T-helper 1 cell treated with Interleukin-12 subunit alpha and Interleukin-12 subunit beta and Interleukin-4 antibody, amounts not matched to agents 30 μg/mL and 1 μg/mL, for 36 hours (primary cell): ENCODE measurements around the gene RAMACL.

Experiments
- H3K27ac Mint-ChIP-seq: one replicate; pipeline ENCODE4 v1.8.0; 2021; ENCODE audit warnings: mild to moderate bottlenecking, mixed read lengths
- H3K27me3 Mint-ChIP-seq: one replicate; pipeline ENCODE4 v1.8.0; 2021; ENCODE audit warnings: low read depth, mixed read lengths
- H3K36me3 Mint-ChIP-seq: one replicate; pipeline ENCODE4 v1.8.0; 2021; ENCODE audit warnings: low read depth, mixed read lengths
- H3K4me1 Mint-ChIP-seq: one replicate; pipeline ENCODE4 v1.8.0; 2021; ENCODE audit warnings: low read depth, mixed read lengths
- H3K4me3 Mint-ChIP-seq: one replicate; pipeline ENCODE4 v1.8.0; 2021; ENCODE audit warnings: mild to moderate bottlenecking, moderate library complexity, mixed read lengths
- H3K9me3 Mint-ChIP-seq: one replicate; pipeline ENCODE4 v1.8.0; 2021; ENCODE audit warnings: mixed read lengths

RAMACL gene

DNA sequence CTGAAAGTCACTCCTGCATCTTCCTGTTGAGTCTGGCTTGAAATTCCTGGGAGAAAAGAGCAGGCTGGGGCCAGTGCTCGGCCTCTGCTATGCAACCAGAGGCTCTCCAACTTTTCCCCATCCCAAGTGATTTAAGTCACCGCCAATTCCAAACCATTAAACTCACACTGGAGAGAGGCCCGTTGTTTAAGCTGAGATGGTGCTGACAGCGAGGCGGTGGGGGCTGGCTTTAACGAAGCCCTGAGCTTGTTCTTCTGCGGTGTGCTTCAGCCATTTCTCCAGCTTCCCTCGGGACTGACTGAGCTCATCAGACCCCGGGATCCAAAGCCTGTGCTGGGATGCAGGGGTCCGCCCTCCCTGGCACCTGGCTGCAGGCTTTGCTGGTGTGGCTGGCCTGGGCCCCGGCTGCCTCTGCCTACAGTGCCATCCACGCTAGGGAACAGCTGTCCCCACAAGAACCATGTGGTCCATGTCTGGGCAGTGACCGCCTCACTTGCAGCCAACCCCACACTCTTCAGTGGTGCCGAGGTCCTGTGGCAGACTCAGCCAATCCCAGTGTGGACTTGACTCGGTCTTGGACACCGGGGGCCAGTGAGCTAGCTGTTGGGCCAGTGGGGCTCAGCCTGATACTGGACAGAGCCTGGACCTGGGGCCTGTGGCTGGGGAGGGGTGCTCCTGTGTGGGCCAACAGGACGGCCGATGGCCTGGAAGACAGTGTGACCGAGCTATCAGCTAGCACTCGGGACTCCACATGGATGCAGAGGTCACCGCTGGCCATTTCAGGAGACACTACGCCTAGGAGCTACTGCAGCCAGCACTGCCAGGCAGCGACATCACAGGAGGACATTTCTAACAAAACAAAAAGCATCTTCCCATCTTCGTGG is 21.2 kb downstream of the RAMACL start:
- H3K4me1 Mint-ChIP-seq, result no peaks in the 10 kb centered on the region
- no peak overlapping the region for H3K27ac Mint-ChIP-seq
- H3K27me3 Mint-ChIP-seq, result no peaks in the 10 kb centered on the region
- H3K36me3 Mint-ChIP-seq, result no peaks in the 10 kb centered on the region
- H3K4me3 Mint-ChIP-seq, result no peak overlapping the region
- no peaks in the 10 kb centered on the region for H3K9me3 Mint-ChIP-seq

DNA sequence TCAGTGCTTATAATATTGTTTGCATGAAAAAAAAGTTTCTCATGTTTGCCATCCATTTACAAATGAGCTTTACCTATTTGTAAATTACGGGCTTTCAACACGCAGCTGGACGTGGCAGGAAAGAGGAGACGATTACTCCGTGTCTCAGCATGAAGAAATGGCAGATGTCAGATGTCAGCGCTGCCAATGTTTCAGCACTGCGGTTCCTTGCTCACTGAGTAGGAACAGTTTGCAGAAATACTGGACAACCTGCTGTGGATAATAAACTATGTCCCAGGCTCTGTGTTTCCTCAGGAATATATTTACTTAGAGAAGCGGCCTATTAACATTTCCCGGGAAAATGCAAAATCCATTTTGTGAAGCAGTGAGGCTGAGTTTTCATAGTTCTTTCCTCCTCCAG is 22.7 kb downstream of the RAMACL start:
- Mint-ChIP-seq H3K9me3 (peaks cover 5% of the 10 kb centered on the region), H3K36me3 (no peaks in the 10 kb centered on the region), H3K4me1 (no peaks in the 10 kb centered on the region)

DNA sequence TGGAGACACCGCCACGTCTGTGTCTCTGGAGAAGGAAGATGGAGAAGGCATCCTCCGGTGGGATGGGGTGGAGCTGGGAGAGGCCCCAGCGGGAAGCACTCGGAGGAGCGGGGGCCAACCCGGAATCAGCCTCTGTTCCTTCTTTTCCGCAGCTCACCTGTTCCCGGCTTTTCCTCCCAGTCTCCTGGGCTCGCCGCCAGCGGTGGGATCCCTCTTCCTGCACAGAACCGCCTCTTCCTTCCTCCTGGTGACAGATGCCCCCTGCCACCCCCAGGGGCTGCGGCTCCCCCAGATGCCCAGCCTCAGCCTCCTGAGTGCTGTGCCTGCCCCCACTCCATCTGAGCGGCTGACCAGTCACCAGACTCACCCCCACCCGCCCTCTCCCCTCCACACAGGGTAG is 23.3 kb downstream of the RAMACL start:
- Mint-ChIP-seq H3K36me3 (no peaks in the 10 kb centered on the region), H3K4me1 (no peaks in the 10 kb centered on the region), H3K9me3 (peaks cover 5% of the 10 kb centered on the region), H3K27ac (no peak overlapping the region), H3K4me3 (no peak overlapping the region), H3K27me3 (no peaks in the 10 kb centered on the region)

More for the DNA sequence above, 22.7 kb downstream of the RAMACL start:
- Mint-ChIP-seq H3K4me3 (no peak overlapping the region), H3K27me3 (no peaks in the 10 kb centered on the region), H3K27ac (no peak overlapping the region)

DNA sequence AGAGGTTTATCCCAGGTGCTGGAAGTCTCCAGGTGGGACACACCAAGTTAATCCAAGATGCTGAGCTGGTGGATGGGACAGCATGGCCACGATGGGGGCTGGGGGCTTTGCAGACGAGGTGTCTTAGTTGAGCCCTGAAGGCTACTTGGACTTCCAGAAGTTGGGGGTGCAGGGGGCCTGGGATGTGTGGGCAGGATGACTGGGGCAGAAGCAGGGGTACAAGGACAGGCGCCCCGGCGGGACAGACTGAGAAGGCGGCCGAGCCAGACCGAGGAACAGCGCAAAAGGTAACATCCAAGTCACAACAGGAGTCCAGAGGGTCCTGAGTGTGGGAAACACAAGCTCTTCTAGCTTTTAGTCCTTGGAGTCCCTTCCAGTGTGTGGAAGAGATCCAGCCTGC is 23.8 kb downstream of the RAMACL start:
- no peaks in the 10 kb centered on the region for H3K4me1 Mint-ChIP-seq
- peaks cover 5% of the 10 kb centered on the region for H3K9me3 Mint-ChIP-seq
- no peaks in the 10 kb centered on the region for H3K27me3 Mint-ChIP-seq
- no peak overlapping the region for H3K27ac Mint-ChIP-seq
- no peaks in the 10 kb centered on the region for H3K36me3 Mint-ChIP-seq
- H3K4me3 Mint-ChIP-seq, result no peak overlapping the region

DNA sequence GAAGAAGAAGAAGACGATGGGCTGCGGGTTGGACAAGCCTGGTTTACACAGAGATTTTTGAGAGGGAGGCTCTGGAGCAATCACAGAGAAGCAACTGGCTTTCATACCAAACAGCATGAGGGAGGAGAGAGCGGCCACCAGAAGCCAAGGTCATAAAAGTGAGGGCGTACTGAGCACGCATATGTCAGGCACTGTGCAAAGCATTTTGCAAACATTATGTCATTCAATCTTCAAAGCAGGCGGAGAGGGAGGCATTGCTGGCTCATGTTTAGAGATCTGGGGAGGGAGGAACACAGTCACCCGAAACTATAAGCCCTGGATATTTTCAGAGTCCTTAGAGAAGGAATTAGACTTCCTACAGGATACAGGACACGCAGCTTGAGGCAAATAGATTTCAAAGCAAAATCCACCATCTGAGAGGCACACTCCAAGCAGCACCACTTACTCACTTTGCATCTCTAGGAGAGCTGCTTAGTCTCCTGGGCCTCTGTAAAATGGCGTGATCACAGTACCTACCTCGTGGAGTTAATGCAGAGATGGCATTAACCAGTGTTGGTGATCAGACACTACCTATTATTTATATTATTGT is 24.6 kb downstream of the RAMACL start:
- no peaks in the 10 kb centered on the region for H3K36me3 Mint-ChIP-seq
- no peak overlapping the region for H3K27ac Mint-ChIP-seq
- H3K4me3 Mint-ChIP-seq, result no peak overlapping the region
- no peaks in the 10 kb centered on the region for H3K27me3 Mint-ChIP-seq
- peaks cover 5% of the 10 kb centered on the region for H3K9me3 Mint-ChIP-seq
- no peaks in the 10 kb centered on the region for H3K4me1 Mint-ChIP-seq

DNA sequence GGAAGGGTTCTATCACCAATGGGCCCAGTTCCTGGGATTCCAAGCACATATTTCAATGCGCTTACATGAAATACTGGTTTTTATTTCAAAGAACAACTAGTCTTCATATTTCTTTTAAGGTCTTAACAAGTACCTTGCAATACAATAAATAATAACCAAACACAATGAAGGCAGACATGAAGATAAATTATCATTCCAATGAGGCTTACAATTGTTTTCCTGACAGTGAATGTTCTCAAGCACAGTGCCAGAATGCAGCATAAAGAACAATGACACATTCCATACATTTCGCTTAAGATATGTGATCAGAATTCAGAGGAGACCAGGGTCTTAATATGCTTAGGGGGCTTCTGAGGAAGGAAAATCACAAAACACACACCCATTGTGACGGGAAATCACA is 26.3 kb downstream of the RAMACL start:
- Mint-ChIP-seq H3K36me3 (no peaks in the 10 kb centered on the region), H3K9me3 (peaks cover 5% of the 10 kb centered on the region), H3K27me3 (no peaks in the 10 kb centered on the region), H3K4me1 (peaks cover 2% of the 10 kb centered on the region), H3K4me3 (no peak overlapping the region), H3K27ac (no peak overlapping the region)

DNA sequence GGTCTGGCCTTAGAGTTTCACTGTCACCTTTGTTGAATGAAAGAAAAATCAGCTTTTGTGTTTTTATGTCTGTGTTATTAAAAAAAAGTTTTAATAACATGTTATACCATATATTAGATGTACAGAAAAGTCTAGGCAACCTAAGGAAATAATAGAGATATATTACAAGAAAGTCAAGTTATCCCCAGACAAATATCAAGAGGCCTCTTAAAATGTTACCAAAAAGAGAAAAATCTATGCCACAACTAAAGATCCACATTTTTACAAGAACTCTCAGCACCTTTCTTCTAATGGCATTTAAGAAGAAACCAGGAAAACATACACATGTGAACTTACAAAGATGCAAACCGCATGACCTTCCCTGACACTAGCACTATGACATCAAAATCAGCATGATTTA is 26.8 kb downstream of the RAMACL start:
- Mint-ChIP-seq H3K9me3 (peaks cover 5% of the 10 kb centered on the region), H3K4me1 (peaks cover 2% of the 10 kb centered on the region), H3K27me3 (no peaks in the 10 kb centered on the region), H3K4me3 (no peak overlapping the region), H3K36me3 (no peaks in the 10 kb centered on the region), H3K27ac (no peak overlapping the region)

DNA sequence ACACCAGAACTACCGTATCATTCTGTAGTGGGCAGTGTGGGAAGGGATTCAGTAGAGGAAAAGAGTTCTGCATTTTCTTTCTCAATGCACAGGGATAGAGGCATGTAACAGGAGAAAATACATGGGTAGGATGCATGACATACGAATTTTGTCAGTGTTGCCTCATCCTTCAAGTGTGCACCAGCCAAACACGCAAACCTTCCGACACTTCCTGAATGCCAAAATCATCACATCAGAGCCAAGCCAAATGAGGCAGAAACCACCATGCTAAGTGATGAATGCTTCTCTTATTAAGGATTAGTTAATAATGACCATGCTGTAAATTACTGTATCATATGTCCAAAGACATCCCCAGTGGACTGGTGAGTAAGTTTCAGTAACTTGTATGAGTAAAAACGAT is 27.3 kb downstream of the RAMACL start:
- no peaks in the 10 kb centered on the region for H3K36me3 Mint-ChIP-seq
- H3K27ac Mint-ChIP-seq, result no peak overlapping the region
- peaks cover 2% of the 10 kb centered on the region for H3K4me1 Mint-ChIP-seq

DNA sequence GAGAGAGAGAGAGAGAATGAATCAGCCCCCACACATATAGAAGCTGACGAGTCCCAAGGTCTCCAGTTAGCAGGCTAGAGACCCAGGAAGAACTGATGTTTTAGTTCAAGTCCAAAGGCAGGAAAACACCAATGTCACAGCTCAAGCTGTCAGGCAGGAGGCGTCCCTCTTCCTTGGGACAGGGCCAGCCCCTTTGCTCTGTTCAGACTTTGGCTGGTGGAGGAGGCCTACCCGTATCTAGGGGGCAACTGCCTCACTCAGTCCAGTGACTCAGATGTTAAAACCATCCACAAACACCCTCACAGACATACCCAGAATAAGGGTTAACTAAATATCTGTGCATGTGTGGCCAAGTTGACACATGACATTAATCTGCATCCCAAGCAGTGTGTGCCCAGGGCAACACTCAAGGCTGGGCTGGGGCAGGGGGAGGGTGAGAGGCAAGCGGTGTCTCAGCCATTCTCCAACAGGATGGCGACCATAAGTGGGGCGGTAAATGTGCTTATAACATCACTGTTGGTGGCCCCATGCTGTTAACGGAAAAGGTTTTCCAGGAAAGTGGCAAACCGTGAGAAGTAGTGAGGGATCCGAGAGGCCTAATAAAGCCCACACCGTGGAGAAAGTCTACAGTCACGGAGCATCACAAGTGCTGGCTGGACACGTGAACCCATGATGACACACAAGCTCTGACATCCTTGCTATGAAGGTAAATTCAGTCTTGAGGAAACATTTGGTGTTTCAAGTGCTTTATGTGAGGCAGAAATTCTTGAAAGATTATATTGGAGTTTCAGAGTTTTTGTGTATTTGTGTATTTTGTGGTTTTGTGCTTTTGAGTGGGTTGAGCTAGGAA is 28.1 kb downstream of the RAMACL start:
- Mint-ChIP-seq H3K4me1 (peaks cover 2% of the 10 kb centered on the region), H3K27ac (no peak overlapping the region), H3K36me3 (no peaks in the 10 kb centered on the region), H3K4me3 (no peak overlapping the region), H3K9me3 (peaks cover 5% of the 10 kb centered on the region), H3K27me3 (no peaks in the 10 kb centered on the region)

More for the DNA sequence above, 27.3 kb downstream of the RAMACL start:
- no peaks in the 10 kb centered on the region for H3K27me3 Mint-ChIP-seq
- peaks cover 5% of the 10 kb centered on the region for H3K9me3 Mint-ChIP-seq
- no peak overlapping the region for H3K4me3 Mint-ChIP-seq

DNA sequence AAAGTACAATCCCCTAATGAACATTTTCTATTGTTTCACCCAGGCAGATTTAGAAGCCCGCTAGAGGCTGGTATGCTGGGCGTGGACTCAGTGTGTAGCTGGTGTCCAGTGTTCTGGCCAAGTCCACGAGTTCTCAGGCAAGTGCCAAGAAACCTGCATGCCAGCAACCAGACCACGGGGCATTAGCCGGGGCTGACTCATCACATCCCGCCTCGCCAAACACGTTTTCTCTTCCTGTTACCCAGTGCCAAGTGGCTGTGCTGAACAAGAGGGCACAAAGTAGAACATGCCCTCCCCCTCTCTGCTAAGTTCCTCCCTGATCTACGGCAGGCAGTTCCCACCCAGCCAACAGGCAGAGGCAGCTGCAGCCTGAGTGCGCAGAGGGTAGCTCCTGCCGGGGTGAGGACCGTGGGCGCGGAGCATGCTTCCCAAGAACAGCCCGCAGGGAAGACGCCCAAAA is 29.6 kb downstream of the RAMACL start:
- Mint-ChIP-seq H3K27ac (no peak overlapping the region), H3K36me3 (no peaks in the 10 kb centered on the region), H3K4me1 (peaks cover 2% of the 10 kb centered on the region), H3K9me3 (peaks cover 5% of the 10 kb centered on the region), H3K4me3 (no peak overlapping the region), H3K27me3 (no peaks in the 10 kb centered on the region)

DNA sequence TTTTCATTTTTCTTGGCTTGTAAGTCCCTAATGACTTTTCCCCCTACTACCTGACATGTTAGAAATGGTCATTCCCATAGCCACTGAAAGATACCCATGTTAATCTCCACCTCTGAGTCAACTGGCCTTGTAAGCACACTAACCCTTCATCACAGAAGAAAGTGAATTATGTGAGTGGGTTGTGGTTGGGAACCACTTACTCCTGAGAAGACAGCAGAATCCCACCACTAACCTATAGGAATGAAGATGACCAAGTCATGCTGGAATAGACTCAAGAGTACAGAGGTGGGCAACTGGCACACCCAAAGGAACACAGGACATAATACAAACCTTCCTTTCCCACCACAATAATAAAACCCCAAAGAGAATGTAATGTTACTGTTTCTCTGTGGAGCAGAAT is 30.1 kb downstream of the RAMACL start:
- Mint-ChIP-seq H3K4me3 (no peak overlapping the region), H3K4me1 (peaks cover 2% of the 10 kb centered on the region), H3K9me3 (peaks cover 5% of the 10 kb centered on the region), H3K36me3 (no peaks in the 10 kb centered on the region), H3K27me3 (no peaks in the 10 kb centered on the region), H3K27ac (no peak overlapping the region)

DNA sequence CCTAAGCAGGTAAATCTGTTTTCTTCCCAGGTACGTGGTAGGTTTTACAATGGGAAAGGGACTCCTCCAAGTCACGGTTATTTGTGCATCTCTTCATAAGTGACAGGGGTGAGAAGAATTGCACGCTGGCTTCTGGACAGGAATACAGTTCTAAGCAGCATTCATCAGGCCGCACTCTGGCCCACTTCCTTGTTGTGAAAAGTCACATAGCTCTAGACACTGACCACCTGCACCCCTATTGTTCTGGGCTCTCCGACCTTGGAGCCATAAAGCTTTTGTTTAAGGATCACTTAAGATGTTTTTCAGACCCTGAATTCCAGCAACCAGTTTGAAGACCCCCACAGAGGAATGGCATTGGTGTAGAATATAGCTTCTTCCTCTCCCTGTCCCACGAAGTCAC is 31.4 kb downstream of the RAMACL start:
- H3K36me3 Mint-ChIP-seq, result no peaks in the 10 kb centered on the region
- H3K4me1 Mint-ChIP-seq, result peaks cover 2% of the 10 kb centered on the region
- H3K27ac Mint-ChIP-seq, result no peak overlapping the region
- H3K27me3 Mint-ChIP-seq, result no peaks in the 10 kb centered on the region
- no peak overlapping the region for H3K4me3 Mint-ChIP-seq
- H3K9me3 Mint-ChIP-seq, result peaks cover 5% of the 10 kb centered on the region

DNA sequence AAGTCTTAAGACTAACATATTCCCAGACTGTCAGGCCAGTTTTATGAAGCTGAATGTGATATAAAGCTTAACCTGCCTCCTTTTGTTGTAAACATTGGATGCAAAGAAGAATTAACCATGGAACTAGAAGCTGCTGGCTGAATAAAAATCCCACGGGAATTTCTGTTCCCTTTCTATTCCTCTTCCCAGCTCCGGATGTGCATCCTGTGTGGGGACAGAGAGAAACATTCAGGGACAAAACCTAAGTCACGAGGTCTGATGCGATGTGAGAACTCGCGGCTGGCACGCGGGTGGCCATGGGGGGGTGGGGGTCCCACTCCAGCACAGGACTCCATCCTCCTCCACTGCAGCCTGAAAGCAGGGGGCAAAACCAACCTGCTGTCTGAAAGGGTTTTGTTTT is 32.2 kb downstream of the RAMACL start:
- Mint-ChIP-seq H3K4me1 (peaks cover 2% of the 10 kb centered on the region), H3K36me3 (no peaks in the 10 kb centered on the region), H3K27me3 (no peaks in the 10 kb centered on the region), H3K9me3 (no peaks in the 10 kb centered on the region), H3K4me3 (no peak overlapping the region), H3K27ac (no peak overlapping the region)

DNA sequence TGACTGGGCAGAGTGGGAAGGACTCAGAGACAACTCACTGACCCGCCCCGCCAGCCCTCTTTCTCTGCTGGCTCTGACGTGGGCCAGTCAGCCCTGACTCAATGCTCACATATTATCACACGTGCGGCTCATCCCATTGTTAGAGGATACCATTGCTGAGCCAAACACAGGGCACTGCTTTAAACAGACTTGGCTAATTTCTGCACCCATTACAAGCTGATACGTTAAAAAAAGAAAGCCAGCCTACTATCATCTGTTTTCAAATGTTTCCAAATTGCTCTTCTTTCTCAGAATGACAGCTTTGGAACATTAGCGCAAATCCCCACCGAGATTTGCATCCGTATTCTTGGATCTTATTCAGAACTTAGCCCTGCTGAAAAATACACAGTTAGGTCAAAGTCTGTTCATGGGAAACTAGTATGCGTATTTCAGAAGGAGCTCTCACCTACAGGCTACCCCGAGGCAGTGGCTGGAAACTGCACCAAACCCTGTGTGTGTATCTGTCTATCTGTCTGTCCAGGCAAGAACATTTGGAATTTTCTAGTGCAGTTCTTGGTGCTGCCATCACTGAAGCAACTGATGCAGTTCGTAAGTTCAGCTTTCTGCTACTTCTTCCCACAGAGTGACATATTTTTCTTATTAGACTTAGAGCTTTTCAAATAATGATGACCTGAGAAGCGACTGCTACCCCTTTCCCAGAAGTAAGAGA is 32.8 kb downstream of the RAMACL start:
- no peaks in the 10 kb centered on the region for H3K36me3 Mint-ChIP-seq

More for the DNA sequence above, 32.8 kb downstream of the RAMACL start:
- Mint-ChIP-seq H3K27ac (no peak overlapping the region), H3K27me3 (no peaks in the 10 kb centered on the region), H3K4me1 (peaks cover 2% of the 10 kb centered on the region), H3K4me3 (no peak overlapping the region), H3K9me3 (no peaks in the 10 kb centered on the region)
